Mesothelial cell of epicardium (in vitro differentiated cells): ENCODE data around the gene NOXRED1. TPM values are rescaled to one million over a fixed set of nuclear protein-coding genes. Genes with fewer than 3 reads are reported as not detected.
"Not testable (repeated sequence)": the region's sequence is repeated elsewhere in the genome, so short reads cannot be mapped to it uniquely, and the experiment has no call there.

Source experiments
- DNase-seq, 2 experiments: peaks; one replicate each; pipeline ENCODE4 v3.0.0; 2021; ENCODE audit warnings: low spot score in 2 of 2; ENCODE audit not compliant: unreplicated experiment in 2 of 2
- H3K27ac Mint-ChIP-seq: 2 replicates; pipeline ENCODE4 v1.8.0; 2021; ENCODE audit warnings: mixed read lengths
- H3K27me3 Mint-ChIP-seq: 2 replicates; pipeline ENCODE4 v1.8.0; 2021; ENCODE audit warnings: low read depth, mixed read lengths
- H3K36me3 Mint-ChIP-seq: 2 replicates; pipeline ENCODE4 v1.8.0; 2021; ENCODE audit warnings: mixed read lengths
- H3K4me1 Mint-ChIP-seq: 2 replicates; pipeline ENCODE4 v1.8.0; 2021; ENCODE audit warnings: mixed read lengths
- H3K4me3 Mint-ChIP-seq: 2 replicates; pipeline ENCODE4 v1.8.0; 2021; ENCODE audit warnings: mild to moderate bottlenecking, moderate library complexity, mixed read lengths
- H3K9me3 Mint-ChIP-seq: 2 replicates; pipeline ENCODE4 v1.8.0; 2021; ENCODE audit warnings: mixed read lengths
- total RNA-seq: library from RNA; stranded (reverse); gene quantifications from 3 replicates; pipeline ENCODE4 v1.2.1, GENCODE V29; 2021
- TF ChIP-seq, protein P1 (sequence below): fragments of 200-600 bp; sonication (generic); IDR thresholded peaks from one replicate; pipeline ENCODE4 v1.5.0; 2021; ENCODE audit warnings: antibody characterized with exemption; ENCODE audit not compliant: unreplicated experiment

Gene NOXRED1
- total RNA-seq, 1 donor from 2014 or later, result 0.63 TPM

DNA sequence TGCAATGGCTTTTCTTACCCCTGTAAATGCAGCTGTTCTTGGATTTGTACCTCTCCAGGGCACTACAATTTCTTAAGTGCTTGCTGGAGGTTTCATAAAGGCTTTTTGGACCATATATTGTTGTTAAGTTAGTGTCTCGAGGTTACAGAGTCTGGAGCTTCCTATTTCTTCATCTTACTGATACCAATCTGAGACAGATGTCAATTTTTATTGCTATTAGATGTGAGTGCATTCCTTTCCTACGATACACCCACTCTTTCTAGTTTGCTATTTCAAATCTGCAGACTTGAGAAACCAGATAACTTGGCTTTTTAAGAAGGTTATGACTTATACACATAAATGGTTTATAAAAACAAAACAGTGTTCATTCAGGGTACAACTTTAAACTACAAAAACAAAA is 2.1 kb downstream of the NOXRED1 start:
- TF ChIP-seq, protein P1, sequence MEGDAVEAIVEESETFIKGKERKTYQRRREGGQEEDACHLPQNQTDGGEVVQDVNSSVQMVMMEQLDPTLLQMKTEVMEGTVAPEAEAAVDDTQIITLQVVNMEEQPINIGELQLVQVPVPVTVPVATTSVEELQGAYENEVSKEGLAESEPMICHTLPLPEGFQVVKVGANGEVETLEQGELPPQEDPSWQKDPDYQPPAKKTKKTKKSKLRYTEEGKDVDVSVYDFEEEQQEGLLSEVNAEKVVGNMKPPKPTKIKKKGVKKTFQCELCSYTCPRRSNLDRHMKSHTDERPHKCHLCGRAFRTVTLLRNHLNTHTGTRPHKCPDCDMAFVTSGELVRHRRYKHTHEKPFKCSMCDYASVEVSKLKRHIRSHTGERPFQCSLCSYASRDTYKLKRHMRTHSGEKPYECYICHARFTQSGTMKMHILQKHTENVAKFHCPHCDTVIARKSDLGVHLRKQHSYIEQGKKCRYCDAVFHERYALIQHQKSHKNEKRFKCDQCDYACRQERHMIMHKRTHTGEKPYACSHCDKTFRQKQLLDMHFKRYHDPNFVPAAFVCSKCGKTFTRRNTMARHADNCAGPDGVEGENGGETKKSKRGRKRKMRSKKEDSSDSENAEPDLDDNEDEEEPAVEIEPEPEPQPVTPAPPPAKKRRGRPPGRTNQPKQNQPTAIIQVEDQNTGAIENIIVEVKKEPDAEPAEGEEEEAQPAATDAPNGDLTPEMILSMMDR, result no peak
- H3K36me3 Mint-ChIP-seq, result peaks cover 58% of the 10 kb centered on the region
- H3K4me1 Mint-ChIP-seq, result no peaks in the 10 kb centered on the region
- peaks cover 28% of the 10 kb centered on the region for H3K9me3 Mint-ChIP-seq
- DNase-seq, result no peak
- H3K4me3 Mint-ChIP-seq, result no peak overlapping the region
- H3K27me3 Mint-ChIP-seq, result no peaks in the 10 kb centered on the region
- no peak overlapping the region for H3K27ac Mint-ChIP-seq

DNA sequence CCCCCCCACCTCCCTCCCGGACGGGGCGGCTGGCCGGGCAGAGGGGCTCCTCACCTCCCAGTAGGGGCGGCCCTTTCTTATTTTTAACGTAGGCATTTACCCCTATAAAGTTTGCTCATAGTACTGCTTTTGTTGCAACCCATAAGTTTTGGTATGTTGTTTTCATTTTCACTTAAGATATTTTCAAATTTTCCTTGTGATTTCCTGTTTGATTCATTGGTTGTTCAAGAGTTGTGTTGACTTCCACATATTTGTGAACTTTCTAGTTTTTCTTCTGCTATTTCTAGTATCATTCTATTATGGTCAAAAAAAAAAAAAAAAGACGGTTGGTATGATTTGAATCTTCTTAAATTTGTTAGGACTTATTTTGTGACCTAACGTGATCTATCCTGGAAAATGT is 6.5 kb downstream of the NOXRED1 start:
- Mint-ChIP-seq H3K36me3 (peaks cover 26% of the 10 kb centered on the region), H3K27ac (no peak overlapping the region), H3K9me3 (peaks cover 28% of the 10 kb centered on the region), H3K27me3 (no peaks in the 10 kb centered on the region), H3K4me1 (no peaks in the 10 kb centered on the region), H3K4me3 (no peak overlapping the region)
- TF ChIP-seq, protein P1, result no peak
- no peak for DNase-seq

DNA sequence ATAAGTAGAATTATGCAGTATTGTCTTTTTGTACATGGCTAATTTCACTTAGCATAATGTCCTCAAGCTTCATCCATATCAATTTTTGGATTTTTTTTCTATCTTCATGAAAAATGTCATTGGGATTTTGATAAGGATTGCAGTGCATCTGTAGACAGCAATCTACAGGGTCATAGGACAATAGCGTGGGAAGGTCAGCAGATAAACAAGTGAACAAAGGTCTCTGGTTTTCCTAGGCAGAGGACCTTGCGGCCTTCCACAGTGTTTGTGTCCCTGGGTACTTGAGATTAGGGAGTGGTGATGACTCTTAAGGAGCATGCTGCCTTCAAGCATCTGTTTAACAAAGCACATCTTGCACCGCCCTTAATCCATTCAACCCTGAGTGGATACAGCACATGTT is 7.2 kb downstream of the NOXRED1 start:
- H3K4me3 Mint-ChIP-seq, H3K27ac Mint-ChIP-seq, DNase-seq, H3K4me1 Mint-ChIP-seq, H3K27me3 Mint-ChIP-seq: not testable (repeated sequence)
- H3K9me3 Mint-ChIP-seq, result peaks cover 28% of the 10 kb centered on the region
- H3K36me3 Mint-ChIP-seq, result peaks cover 19% of the 10 kb centered on the region

DNA sequence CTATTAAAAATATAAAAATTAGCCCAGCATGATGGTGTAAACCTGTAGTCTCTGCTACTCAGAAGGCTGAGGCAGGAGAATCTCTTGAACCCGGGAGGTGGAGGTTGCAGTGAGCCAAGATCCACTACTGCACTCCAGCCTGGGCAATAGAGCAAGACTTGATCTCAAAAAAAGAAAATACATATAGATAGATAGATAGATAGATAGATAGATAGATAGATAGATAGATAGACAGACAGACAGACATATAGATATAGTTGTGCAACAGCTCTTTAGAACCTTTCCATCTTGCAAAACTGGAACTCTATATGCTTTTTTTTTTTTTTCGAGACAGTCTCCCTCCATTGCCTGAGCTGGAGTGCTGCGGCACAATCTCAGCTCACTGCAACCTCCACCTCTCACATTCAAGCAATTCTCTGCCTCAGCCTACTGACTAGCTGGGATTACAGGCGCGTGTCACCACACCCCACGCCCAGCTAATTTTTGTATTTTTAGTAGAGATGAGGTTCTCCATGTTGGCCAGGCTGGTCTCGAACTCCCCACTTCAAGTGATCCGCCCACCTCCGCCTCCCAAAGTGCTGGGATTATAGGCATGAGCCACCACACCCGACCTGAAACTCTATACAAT is 7.8 kb downstream of the NOXRED1 start:
- not testable (repeated sequence) for H3K4me3 Mint-ChIP-seq

DNA sequence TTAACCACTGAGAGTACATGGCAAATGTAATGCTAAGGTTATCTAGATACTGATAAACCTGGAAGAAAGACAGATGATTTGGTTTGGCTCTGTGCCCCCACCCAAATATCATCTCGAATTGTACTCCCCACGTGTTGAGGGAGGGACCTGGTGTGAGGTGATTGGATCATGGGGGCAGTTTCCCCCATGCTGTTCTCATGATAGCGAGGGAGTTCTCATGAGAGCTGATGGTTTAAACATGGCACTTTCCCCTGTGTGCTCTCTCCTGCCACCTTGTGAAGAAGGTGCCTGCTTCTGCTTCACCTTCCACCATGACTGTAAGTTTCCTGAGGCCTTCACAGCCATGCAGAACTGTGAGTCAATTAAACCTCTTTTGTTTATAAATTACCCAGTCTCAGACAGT is 14.2 kb downstream of the NOXRED1 start:
- Mint-ChIP-seq H3K27me3 (no peaks in the 10 kb centered on the region), H3K9me3 (no peaks in the 10 kb centered on the region), H3K4me1 (peaks cover 13% of the 10 kb centered on the region), H3K4me3 (no peak overlapping the region), H3K27ac (no peak overlapping the region), H3K36me3 (no peaks in the 10 kb centered on the region)
- DNase-seq, result no peak
- TF ChIP-seq, protein P1, result no peak

More for the DNA sequence above, 7.8 kb downstream of the NOXRED1 start:
- H3K4me1 Mint-ChIP-seq, DNase-seq, H3K27ac Mint-ChIP-seq, H3K27me3 Mint-ChIP-seq: not testable (repeated sequence)
- Mint-ChIP-seq H3K36me3 (peaks cover 15% of the 10 kb centered on the region), H3K9me3 (peaks cover 25% of the 10 kb centered on the region)

DNA sequence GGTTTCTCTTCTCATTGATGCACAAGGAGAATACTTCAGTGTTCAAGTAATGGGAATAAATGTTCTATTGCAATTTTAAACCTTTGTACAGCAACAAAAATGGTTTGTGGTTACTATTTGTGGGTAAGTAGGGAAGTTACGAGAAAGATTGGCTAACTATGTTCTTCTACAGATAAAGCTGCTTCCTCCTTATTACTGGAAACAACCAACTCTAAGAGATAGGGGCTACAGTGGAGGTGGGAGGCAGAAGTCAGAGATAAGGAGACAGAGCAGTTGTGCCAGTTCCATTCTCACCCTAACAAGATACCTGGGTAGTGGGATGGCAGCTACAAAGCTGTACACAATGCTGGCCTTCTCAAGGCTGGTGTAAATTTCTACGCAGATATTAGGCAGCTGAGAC is 16.2 kb downstream of the NOXRED1 start:
- no peaks in the 10 kb centered on the region for H3K27me3 Mint-ChIP-seq
- H3K4me3 Mint-ChIP-seq, result no peak overlapping the region
- no peaks in the 10 kb centered on the region for H3K36me3 Mint-ChIP-seq
- DNase-seq, result no peak
- H3K4me1 Mint-ChIP-seq, result peaks cover 13% of the 10 kb centered on the region
- H3K9me3 Mint-ChIP-seq, result no peaks in the 10 kb centered on the region
- TF ChIP-seq, protein P1, result no peak
- H3K27ac Mint-ChIP-seq, result no peak overlapping the region

DNA sequence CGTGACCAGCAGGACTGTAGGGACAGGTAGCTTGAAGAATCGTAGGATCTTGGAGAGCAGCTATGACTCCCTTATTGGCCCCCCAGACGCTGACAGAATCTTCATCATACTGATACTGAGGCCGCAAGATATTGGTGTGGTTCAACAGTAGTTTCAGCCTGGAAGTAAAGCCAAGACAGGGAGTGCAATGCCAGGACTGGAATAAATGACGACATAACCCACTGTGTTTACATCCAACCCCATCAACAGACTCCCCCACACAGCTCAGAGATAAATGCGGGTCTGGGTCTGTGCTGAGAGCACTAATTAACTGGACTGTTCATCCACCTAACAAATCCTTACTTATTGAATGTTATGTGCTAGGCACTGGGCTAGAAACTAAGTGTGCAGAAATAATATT is 16.6 kb downstream of the NOXRED1 start:
- no peak overlapping the region for H3K4me3 Mint-ChIP-seq
- H3K27ac Mint-ChIP-seq, result no peak overlapping the region
- peaks cover 13% of the 10 kb centered on the region for H3K4me1 Mint-ChIP-seq
- no peaks in the 10 kb centered on the region for H3K36me3 Mint-ChIP-seq
- TF ChIP-seq, protein P1, result no peak
- H3K9me3 Mint-ChIP-seq, result no peaks in the 10 kb centered on the region
- no peak for DNase-seq
- H3K27me3 Mint-ChIP-seq, result no peaks in the 10 kb centered on the region
